Inferior parietal cortex (tissue), 1 donor: ENCODE results near the gene FBXW4.

ENCODE experiments used
- DNase-seq: peaks from one replicate; pipeline ENCODE4 v3.0.0-alpha.2; 2016; ENCODE audit errors: extremely low spot score

Gene FBXW4

GRCh38 chr10:101694674-101695403 lies at the start of gene FBXW4:
Gene FBXW4, minus strand, starts transcription at chr10:101695170. Its CDS starts 65 bp downstream, at chr10:101695105.
- peak; percentile 24 for DNase-seq

GRCh38 chr10:101744267-101744666 lies 49.3 kb upstream of the FBXW4 start:
- DNase-seq = no peak

GRCh38 chr10:101741938-101742337 lies 47.0 kb upstream of the FBXW4 start:
- no peak for DNase-seq

GRCh38 chr10:101736666-101737065 lies 41.7 kb upstream of the FBXW4 start:
- DNase-seq = no peak

- no peak for DNase-seq
These were observed 37.1 kb upstream of the FBXW4 start for GRCh38 chr10:101732096-101732495.

GRCh38 chr10:101726115-101726387 lies 31.1 kb upstream of the FBXW4 start:
- DNase-seq = no peak

- no peak for DNase-seq
These were observed 30.5 kb upstream of the FBXW4 start for GRCh38 chr10:101725296-101726114.

- no peak for DNase-seq
These were observed 29.5 kb upstream of the FBXW4 start for GRCh38 chr10:101724446-101724845.

GRCh38 chr10:101723176-101723575 lies 28.2 kb upstream of the FBXW4 start:
- DNase-seq = no peak

- no peak for DNase-seq
These were observed 26.8 kb upstream of the FBXW4 start for GRCh38 chr10:101721806-101722205.

- DNase-seq = no peak
These were observed 25.7 kb upstream of the FBXW4 start for GRCh38 chr10:101720606-101721230.

- no peak for DNase-seq
These were observed 23.8 kb upstream of the FBXW4 start for GRCh38 chr10:101718690-101719275.

- DNase-seq = no peak
These were observed 22.1 kb upstream of the FBXW4 start for GRCh38 chr10:101716891-101717659.

GRCh38 chr10:101712997-101713396 lies 18.0 kb upstream of the FBXW4 start:
- DNase-seq = no peak

- DNase-seq = no peak
These were observed 15.8 kb upstream of the FBXW4 start for GRCh38 chr10:101710793-101711192.

- DNase-seq = no peak
These were observed 15.2 kb upstream of the FBXW4 start for GRCh38 chr10:101710059-101710695.

- no peak for DNase-seq
These were observed 14.5 kb upstream of the FBXW4 start for GRCh38 chr10:101709359-101710058.

GRCh38 chr10:101708870-101709269 lies 13.9 kb upstream of the FBXW4 start:
- DNase-seq = no peak

- DNase-seq = no peak
These were observed 13.1 kb upstream of the FBXW4 start for GRCh38 chr10:101708073-101708472.

- no peak for DNase-seq
These were observed 9.4 kb upstream of the FBXW4 start for GRCh38 chr10:101704331-101704730.

- DNase-seq = no peak
These were observed 1.7 kb upstream of the FBXW4 start for GRCh38 chr10:101696632-101697031.
